GM19467 (cell line): Measurements from ENCODE around the gene SLC25A42.

ENCODE experiments used
- ATAC-seq: cut with Tn5 transposase; IDR thresholded peaks from one replicate; pipeline ENCODE4 v1.9.1; 2021; ENCODE audit warnings: mild to moderate bottlenecking, moderate library complexity; ENCODE audit not compliant: unreplicated experiment

SLC25A42 gene

GRCh38 chr19:19067276-19068072, 3.7 kb downstream of the SLC25A42 start:
- no peak for ATAC-seq

- ATAC-seq, result no peak
These were observed 5.2 kb downstream of the SLC25A42 start for GRCh38 chr19:19068659-19069654.

GRCh38 chr19:19071897-19072296, 8.1 kb downstream of the SLC25A42 start:
- no peak for ATAC-seq

DNA sequence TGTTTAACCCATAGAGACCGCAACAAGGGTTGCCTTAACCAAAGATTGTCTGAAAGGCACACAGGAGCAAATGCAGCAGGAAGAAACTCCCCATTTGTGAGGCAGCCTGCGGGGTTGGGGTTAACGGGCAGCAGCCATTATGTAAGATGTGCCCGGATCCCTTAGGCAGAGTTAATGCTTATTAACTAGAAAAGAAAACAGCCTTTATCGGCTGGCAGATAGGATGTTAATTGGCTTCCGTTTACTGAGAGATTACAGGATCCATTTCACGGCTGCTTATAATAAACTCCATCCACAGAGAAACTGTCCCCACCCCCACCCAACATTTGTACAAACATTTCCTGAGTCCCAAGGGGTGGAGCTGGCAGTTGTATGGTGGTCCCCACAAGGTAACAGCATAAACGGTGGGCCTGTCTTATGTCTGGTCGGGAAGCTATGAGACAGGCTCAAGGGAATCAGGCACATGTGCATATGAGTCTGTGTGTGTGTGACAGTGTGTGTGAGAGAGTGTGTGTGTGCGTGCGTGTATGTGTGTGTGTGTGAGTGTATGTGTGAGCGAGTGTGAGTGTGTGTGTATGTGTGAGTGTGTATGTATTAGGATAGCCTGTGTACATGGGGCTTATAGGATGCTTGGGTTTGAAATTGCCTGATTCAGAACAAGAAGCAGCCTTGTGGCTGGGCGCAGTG, 10.5 kb downstream of the SLC25A42 start:
- ATAC-seq, result no peak

DNA sequence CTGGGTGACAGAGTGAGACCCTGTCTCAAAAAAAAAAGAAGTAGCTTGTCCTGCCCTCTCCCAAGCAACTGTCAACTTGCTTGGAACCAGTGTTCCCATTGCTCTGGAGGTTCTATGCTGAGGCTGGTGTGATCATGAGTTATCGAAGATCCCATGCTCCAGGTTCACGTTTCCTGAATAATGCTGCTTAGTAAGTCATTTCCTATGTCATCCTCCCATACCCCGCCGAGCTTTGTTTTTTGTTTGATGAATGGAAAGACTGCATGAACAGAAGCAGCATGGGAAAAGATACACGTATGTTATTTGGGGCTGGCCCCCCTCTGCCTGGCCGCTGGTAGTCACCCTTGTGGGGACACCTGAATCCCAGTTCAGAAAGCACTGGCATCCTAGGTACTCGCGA, 11.3 kb downstream of the SLC25A42 start:
- ATAC-seq, result no peak

- no peak for ATAC-seq
These were observed 12.7 kb downstream of the SLC25A42 start for GRCh38 chr19:19076476-19076875.

- no peak for ATAC-seq
These were observed 13.3 kb downstream of the SLC25A42 start for GRCh38 chr19:19077103-19077502.

- no peak for ATAC-seq
These were observed 15.0 kb downstream of the SLC25A42 start for GRCh38 chr19:19078801-19079200.

GRCh38 chr19:19079571-19079970, 15.8 kb downstream of the SLC25A42 start:
- no peak for ATAC-seq

- no peak for ATAC-seq
These were observed 17.9 kb downstream of the SLC25A42 start for GRCh38 chr19:19081642-19082151.

DNA sequence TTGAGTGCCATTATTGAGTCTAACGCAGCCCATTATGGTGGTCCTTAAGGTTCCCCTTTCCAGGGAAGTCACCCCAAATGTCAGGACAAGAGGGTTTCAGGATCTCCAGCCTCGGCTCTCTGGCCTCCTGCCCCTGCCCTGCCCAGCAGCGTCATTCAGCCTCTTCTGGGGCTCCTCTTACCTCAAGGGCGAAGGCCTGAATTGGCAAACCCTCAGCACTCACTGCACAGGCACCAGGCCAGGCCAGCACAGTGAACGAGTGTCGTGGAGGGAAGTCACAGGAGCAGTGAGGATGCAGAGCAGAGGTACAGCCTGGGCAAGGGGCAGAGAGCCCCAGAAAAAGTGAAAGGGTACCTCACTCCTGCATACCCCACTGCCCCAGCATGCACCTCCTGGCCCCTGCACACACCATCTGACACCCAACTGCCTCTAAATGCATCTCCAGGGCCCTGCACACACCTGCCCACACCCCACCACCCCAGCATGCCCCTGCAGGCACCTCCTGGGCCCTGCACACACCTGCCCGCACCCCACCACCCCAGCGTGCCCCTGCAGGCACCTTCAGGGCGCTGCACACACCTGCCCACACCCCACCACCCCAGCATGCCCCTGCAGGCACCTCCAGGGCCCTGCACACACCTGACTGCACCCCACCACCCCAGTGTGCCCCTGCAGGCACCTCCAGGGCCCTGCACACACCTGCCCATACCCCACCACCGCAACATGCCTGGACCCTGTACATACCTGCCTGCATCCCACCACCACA, 19.8 kb downstream of the SLC25A42 start:
- ATAC-seq, result no peak

- ATAC-seq, result no peak
These were observed 23.9 kb downstream of the SLC25A42 start for GRCh38 chr19:19087676-19088075.

DNA sequence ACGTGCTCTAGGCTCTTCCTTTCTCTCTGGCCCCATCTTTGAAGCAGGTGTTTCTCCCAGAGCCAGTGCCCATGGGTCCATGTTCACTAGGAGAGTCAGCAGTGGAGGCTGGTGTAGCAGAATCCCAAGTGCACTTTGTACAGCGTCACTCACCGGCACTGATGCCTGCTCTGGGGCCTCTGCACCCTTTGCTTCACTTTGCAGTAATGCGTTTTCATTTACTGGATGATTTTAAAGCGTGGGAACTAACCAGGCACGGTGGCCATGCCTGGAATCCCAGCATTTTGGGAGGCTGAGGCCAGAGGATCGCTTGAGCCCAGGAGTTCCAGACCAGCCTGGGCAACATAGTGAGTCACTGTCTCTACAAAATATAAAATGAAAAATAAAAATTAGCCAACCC, 30.7 kb downstream of the SLC25A42 start:
- ATAC-seq, result no peak

GRCh38 chr19:19095691-19096090, 31.9 kb downstream of the SLC25A42 start:
- ATAC-seq, result no peak

- ATAC-seq, result no peak
These were observed 33.1 kb downstream of the SLC25A42 start for GRCh38 chr19:19096641-19097627.

DNA sequence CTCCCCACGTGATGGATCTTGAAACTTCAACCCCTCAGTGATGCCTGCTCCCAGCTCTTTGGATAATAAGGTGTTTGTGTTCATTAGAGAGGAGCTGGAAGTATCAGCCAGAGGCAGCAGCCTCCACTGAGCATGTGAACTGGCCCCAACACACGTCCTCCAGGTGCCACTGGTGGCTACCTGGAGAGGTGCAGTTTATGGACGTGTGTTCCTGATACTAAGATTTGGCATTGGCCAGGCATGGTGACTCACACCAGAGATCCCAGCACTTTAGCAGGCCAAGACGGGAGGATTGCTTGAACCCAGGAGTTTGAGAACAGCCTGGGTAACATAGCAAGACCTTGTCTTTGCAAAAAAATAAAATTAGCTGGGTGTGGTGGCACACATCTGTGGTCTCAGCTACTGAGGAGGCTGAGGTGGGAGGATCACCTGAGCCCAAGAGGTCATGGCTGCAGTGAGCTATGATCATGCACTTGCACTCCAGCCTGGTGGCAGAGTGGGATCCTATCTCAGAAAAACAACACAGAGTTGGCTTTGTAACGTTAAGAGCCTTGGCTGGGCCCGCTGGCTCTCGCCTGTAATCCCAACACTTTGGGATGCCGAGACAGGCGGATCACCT, 34.4 kb downstream of the SLC25A42 start:
- no peak for ATAC-seq

- ATAC-seq, result no peak
These were observed 35.2 kb downstream of the SLC25A42 start for GRCh38 chr19:19098703-19099632.

DNA sequence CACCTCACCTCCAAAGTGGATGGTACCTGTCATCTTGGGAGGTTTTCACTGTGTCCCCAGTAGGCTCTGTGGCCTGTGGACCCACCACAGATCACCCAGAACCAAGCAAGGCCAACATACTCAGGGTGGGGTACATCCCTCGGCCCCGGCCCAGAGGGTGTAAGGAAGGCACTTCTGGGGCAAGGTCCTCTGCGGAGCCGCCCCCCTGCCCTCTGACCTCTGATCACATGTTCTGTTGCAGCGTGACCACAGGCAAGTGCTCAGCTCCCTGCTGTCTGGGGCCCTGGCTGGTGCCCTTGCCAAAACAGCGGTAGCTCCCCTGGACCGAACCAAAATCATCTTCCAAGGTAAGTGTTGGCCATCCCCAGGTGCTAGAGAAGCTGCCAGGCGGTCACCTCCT, 37.7 kb downstream of the SLC25A42 start:
- ATAC-seq, result no peak
